ENCODE results near the gene BPIFB3.
"Not testable (repeated sequence)": the region's sequence is repeated elsewhere in the genome, so short reads cannot be mapped to it uniquely, and the experiment has no call there.

BPIFB3 gene

DNA sequence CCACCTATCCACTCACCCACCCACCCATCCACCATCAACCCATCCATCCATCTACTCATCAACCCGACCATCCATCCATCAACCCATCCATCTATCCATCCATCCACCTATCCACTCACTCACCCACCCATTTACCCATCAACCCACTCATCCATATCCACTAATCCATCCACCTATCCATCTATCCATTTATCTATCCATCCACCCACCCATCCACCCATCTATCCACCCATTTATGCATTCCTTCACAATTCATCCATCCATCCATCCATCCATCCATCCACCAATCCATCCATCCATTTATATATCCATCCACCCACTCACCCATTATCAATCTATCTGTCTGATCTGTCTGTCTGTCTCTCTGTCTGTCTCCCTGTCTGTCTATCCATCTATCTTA, 39.9 kb downstream of the BPIFB3 start:
- DNase-seq = no peak

- no peak for DNase-seq
Observed at GRCh38 chr20:33095249-33095648, 41.5 kb downstream of the BPIFB3 start.

GRCh38 chr20:33095902-33096584, 42.3 kb downstream of the BPIFB3 start:
- not testable (repeated sequence) for DNase-seq

DNA sequence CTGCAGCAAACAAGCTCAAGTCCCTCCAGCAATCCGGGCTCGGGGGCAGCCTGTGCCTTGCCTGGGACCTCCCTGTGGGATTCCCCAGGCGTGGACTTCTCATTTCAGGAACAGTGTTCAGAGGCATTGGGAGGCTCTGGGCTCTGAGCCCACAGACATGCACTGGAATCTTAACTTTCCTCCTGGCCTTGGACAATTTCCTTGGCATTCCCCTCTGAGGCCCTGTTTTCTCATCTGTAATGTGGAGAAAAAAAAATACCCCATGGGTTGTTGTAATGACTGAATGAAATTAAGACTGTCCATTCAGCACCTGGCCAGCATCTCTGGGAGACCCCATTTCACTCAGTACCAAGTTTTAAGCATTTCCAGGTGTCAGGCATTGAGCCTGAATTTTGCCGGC, 43.3 kb downstream of the BPIFB3 start:
- no peak for DNase-seq

DNA sequence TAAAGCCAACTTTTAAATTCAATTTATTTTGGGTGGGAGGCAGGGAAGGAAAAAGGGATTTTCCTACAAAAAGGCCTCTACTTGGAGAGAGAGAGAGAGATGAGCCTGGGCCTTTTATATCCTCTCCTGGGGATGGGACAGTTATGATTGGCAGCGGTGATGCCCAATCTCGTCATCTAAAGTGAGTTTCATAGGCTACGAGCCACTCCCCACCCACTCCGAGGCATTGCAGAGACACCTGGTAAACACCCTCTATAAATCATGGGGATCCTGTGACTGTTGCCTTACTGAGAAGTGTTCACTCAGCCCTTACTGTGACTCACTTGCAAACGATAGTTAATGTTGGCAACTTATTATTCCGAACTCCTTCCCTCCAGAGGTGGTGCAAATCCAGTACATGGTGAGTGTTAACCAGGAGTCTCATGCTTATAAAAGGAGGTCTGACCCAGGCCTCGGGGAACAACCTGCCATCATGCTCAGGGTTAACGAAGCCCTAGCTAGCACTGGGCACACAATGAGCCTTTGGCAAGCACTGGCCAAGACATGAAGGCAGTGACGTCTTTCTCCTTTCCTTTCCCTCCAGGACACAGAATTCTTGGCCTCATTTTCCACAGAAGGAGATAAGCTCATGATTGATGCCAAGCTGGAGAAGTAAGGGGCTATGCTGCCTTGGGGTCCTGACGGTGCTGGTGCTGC, 46.3 kb downstream of the BPIFB3 start:
- no peak for DNase-seq

- no peak for DNase-seq
Observed at GRCh38 chr20:33103556-33103955, 49.9 kb downstream of the BPIFB3 start.

DNA sequence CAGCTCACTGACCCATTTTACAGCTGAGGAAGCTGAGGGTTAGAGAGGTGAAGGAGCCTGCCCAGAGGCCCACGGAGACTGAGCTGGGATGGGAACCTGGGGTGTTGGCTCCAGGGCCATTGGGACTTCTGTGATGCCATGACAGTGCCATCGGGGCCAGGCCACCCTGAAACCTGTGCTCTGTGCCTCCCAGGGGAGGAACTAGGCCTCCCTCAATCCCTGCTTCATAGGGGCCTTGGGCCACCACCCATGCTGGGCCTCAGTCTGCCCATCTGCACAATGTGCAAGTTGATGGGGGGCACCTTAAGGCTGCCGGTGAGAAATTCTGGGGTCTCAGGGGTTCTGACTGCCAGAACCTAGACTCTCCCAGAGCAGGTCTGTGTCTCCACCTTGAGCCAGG, 50.6 kb downstream of the BPIFB3 start:
- no peak for DNase-seq

DNA sequence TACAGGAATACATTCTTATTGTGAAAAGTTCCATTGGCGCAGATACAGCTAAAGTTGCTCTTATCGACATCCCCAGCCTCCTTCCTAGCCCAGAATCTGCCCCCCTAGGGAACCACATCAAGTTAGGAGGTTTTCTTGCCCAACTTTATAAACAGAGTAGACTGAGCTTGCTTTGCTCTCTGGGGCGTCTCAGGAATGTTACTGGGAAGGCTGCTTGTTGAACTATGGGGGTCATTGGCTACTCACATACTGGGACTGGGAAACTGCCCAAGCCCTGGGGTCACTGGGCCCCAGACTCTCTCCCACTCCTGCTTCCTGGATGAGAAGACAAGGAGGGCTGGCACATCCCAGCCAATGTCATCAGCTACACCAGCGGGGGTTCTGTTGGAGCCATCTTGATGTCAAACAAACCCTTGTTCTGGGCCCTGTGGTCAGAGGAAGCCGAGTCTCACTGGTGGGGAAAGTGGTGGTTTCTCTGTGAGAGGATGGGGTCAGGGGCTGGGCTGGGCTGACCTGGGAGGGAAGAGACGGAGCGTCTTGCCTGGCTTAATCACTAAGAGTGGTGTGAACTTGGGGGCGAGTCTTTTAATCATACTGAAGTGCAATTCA, 51.7 kb downstream of the BPIFB3 start:
- DNase-seq = no peak

DNA sequence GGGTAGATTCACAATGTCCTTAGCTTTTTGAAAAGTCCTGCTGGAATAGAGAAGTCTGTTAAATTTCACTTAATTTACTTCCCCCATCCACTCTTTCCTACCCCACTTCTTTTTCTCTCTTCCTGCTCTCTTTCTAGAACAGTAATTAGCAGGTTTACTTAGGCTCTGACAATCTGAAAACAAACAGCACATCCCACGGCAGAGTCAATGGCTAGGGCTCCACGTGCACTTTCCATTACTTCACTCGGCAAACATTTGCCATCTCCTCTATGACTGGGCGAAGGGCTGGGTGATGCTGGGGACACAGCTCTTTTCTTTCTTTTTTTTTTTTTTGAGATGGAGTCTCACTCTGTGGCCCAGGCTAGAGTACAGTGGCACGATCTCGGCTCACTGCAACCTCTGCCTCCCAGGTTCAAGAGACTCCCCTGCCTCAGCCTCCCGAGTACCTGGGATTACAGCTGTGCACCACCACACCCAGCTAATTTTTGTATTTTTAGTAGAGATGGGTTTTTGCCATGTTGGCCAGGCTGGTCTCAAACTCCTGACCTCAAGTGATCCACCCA, 52.4 kb downstream of the BPIFB3 start:
- not testable (repeated sequence) for DNase-seq

DNA sequence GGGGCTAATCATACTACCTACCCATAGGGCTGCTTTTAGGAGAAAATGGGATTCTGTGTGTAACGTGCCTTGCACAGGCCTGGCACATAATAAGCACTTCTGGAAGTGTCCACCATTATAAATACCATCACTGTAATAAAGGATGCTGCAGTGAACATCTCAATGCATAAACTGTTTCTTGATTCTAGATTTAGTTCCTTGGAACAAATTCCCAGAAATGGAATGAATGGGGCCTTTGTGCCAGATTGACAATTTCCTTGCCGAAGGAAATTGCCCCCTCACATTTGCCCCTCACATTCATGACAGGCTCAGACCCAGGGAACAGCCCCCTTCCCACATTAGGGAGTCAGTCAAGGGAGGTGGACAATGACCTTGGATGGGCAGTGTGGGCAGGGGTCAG, 55.0 kb downstream of the BPIFB3 start:
- no peak for DNase-seq

DNA sequence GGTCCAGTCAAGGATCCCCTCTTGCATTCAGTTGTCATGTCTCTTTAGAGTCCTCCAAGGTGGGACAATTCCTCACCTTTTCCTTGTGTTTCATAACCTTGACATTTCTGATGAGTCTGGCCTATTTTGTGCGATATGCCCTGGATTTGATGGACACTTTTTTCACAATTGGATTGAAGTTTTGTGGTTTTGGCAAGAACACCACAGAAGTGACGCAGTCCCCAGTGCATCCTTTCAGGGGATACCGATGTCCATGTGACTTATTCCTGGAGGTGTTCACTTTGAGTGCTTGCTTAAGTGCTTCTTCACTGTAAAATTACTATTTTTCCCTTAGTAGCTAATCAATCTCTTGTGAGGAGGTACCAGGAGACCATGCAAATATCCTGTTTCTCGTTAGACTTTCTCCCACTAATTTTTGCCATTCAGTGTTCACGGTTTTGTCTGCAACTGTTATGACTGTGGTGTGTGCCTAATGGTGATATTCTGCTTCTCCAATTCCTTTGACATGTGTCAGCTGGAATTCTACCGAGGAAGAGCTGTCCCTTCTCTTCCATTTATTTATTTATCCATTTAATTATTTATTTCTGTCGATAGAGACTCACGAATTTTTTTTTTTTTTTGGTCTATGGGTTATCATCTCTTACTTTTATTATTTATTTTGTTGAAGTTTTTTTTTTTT, 56.6 kb downstream of the BPIFB3 start:
- DNase-seq = no peak

DNA sequence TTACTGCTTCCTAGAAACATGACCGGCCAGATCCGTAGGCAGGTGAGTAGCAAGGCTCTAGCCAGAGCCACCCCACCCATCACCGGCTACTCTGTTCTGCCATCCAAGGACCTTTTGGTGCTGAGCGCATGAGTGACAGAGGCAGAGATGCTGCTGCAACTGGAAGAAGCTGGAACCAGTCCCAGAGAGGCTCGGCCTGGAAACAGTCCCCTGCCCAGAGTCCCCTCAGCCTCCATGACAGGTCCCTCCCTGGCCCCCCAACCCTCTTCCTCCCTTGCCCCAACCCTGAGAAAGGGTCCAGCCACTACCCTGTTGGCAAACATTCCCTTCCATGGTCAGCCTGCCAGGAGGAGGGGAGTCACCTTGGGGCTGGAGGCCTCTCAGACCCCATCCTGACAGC, 57.6 kb downstream of the BPIFB3 start:
- DNase-seq = no peak

- no peak for DNase-seq
Observed at GRCh38 chr20:33112547-33113386, 59.1 kb downstream of the BPIFB3 start.

- no peak for DNase-seq
Observed at GRCh38 chr20:33113387-33113908, 59.7 kb downstream of the BPIFB3 start.

DNA sequence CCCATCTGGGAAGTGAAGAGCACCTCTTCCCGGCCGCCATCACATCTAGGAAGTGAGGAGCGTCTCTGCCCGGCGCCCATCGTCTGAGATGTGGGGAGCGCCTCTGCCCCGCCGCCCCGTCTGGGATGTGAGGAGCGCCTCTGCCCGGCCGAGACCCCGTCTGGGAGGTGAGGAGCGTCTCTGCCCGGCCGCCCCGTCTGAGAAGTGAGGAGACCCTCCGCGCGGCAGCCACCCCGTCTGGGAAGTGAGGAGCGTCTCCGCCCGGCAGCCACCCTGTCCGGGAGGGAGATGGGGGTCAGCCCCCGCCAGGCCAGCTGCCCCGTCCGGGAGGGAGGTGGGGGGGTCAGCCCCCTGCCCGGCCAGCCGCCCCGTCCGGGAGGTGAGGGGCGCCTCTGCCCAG, 61.8 kb downstream of the BPIFB3 start:
- not testable (repeated sequence) for DNase-seq

DNA sequence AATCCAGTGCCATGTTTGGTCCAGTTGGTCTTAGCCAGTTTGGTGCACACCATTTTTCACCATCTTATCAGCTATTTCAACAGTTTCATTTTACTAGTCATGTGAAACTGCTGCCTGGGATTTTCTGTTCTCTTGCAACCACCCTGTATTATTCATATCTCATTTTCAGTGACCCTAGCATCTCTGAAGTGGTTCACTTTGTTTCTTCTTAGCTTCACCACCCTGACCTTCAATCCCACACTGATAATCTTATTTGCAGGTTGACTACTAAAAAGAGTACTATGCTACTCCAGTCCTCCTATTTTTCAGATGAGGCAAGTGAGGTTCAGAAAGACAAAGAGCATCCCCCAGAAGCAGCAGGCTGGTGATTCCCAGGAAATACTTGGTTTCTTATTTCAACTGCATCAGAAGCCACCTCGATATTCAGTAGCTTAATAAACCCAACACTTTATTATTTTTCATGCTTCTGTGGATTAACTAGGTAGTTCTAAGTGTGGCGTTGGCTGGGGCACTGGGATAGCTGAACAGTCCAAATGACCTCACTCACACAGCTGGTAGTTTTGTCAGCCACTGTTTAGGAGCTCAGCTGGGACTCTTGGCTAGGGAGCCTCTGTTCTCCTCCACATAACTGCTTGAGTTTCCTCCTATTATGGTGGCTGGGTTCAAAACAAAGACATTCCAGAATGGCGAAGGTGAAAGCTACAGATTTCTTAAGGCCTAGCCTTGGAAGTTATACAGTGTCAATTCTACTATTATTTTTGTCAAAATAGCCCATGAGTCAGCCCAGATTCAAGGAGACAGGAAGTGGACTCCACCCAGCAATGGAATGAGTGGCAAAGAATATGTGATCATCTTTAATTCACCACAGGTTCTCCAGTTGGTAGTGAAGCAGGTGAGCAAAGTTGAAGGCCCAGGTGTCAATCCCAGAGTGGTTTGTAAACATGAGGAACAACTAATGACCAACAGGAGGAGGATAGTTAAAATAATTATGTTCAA, 66.3 kb downstream of the BPIFB3 start:
- DNase-seq = no peak

DNA sequence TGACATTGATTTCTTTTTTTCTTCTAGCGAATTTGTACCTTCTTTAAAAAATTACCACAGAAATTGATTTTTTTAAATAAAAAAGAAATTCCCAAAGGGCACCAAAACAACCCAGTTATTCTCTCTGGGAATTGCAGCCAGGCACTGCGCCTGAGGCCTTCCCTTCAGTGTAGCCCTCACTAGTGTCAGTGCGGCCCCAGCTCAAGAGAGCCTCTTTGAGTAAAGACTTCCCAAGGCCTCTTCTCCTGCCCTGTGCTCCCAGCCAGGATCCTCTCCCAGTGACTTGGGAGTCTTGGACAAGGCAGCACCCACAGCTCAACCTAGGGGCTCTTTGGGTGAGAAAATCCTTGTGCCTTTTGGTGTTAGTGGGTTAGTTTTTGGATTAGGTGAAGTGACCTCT, 67.2 kb downstream of the BPIFB3 start:
- DNase-seq = no peak

- not testable (repeated sequence) for DNase-seq
Observed at GRCh38 chr20:33122297-33122696, 68.6 kb downstream of the BPIFB3 start.

Measured in NCI-H1436 (cell line).